Kidney epithelial cell (primary cell): ENCODE data around the gene IFITM5. TPM values are rescaled to one million over a fixed set of nuclear protein-coding genes. Genes with fewer than 3 reads are reported as not detected.

ENCODE experiments used
- DNase-seq: peaks from one replicate; pipeline ENCODE4 v3.0.0-alpha.2; 2010; ENCODE audit warnings: low read depth
- H3K27me3 ChIP-seq: 2 replicates; pipeline ENCODE4 v1.6.0; 2011; ENCODE audit warnings: low read length; ENCODE audit not compliant: control insufficient read depth, insufficient read depth
- H3K36me3 ChIP-seq: 2 replicates; pipeline ENCODE4 v1.5.1; 2011; ENCODE audit warnings: low read length; ENCODE audit not compliant: control insufficient read depth, insufficient read depth
- H3K4me3 ChIP-seq: 2 replicates; pipeline ENCODE4 v1.5.1; 2011; ENCODE audit warnings: low read depth, mild to moderate bottlenecking, control low read depth, low read length
- total RNA-seq: library from RNA; depleted of rRNA; stranded (reverse); fragments of >200 nt; gene quantifications from 2 replicates; pipeline ENCODE4 v1.2.3, GENCODE V29; 2015
- TF ChIP-seq, protein P1 (sequence below): IDR thresholded peaks from 2 replicates; pipeline ENCODE4 v1.5.1; 2011; ENCODE audit warnings: mild to moderate bottlenecking, moderate library complexity, low read length, control low read depth, inconsistent platforms; ENCODE audit not compliant: insufficient read depth, poor library complexity, severe bottlenecking

Gene IFITM5
- total RNA-seq, 1 donor from 2014 or later: not detected

DNA sequence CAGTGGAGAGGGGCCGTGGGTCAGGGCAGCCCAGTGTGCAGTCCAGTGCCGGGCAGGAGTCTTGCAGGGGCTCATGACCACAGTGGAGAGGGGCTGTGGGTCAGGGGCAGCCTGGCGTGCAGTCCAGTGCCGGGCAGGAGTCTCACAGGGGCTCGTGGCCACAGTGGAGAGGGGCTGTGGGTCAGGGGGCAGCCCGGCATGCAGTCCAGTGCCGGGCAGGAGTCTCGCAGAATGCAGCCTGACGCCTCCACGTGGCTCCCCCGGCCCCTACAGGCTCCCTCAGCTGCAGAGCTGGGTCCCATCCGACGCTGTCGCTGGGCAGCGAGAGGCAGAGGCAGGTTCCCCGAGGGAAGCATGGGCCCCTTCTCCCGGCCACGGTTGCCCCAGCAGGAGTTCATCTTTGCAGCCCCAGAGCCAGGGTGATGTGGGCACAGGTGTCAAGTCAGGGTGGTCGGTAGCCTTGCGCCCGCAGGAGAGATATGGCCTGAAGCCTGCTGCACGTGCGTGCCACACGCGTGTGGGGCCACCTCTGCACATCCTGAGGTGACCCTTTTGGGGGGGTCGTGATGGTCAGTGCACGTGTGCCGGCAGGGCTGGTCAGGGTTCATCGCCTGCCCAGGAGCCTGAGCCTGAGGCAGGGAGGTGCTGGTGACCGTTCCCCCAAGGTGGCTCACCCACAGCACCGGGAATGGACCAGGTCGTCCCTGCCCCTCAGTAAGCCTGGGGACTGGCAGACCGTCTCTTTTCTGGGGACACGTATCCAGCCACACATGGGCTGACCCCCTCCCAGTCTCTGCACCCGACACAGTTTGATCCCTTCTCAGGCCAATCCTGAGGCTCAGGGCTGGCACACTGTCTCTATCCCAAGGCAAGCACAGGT, 2.9 kb downstream of the IFITM5 start:
- Histone ChIP-seq H3K4me3 (no peak overlapping the region), H3K36me3 (no peaks in the 10 kb centered on the region)
- TF ChIP-seq, protein P1, sequence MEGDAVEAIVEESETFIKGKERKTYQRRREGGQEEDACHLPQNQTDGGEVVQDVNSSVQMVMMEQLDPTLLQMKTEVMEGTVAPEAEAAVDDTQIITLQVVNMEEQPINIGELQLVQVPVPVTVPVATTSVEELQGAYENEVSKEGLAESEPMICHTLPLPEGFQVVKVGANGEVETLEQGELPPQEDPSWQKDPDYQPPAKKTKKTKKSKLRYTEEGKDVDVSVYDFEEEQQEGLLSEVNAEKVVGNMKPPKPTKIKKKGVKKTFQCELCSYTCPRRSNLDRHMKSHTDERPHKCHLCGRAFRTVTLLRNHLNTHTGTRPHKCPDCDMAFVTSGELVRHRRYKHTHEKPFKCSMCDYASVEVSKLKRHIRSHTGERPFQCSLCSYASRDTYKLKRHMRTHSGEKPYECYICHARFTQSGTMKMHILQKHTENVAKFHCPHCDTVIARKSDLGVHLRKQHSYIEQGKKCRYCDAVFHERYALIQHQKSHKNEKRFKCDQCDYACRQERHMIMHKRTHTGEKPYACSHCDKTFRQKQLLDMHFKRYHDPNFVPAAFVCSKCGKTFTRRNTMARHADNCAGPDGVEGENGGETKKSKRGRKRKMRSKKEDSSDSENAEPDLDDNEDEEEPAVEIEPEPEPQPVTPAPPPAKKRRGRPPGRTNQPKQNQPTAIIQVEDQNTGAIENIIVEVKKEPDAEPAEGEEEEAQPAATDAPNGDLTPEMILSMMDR: no peak

DNA sequence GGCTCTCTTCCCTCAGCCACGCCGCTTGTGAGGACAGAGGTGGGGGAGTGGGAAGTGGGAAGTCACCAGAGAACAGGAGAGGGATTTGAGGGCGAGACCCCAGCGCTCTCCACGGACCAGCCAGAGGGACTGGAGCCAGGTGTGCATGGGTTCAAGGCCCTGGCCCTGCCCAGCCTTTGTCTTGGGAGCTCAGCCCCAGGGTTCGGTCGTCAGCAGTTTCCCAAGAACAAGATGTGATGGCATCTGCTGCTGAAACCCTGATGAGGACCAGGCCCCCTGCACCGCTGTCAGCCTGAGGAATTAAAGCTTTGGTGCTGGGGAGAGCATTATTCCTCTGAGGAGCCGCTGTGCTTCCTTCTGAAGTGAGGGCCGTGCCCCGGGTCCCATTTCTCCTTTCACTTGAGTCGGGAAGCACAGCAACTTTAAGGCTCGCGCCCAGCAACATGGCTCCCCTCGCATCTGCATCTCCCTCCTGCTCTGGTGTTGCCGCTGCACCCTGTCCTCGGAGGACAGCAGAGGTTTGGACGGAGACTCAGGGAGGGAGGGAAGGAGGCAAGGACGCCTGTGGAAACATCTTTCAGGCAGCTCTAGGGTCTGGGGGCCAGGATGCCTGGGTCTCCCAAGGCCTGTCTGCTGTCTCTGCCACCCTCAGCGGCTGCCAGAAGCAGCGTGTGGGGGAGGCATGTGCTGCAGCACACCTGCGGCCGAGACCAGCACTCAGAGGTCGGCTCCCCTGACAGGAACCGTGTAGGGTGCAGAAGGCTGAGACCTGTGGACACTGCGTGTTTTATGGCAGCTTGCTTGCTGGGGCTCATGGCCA, 3.8 kb downstream of the IFITM5 start:
- DNase-seq: no peak
- TF ChIP-seq, protein P1: no peak
- H3K36me3 ChIP-seq: no peaks in the 10 kb centered on the region
- no peak overlapping the region for H3K4me3 ChIP-seq
- peaks cover 32% of the 10 kb centered on the region for H3K27me3 ChIP-seq

More for the DNA sequence above, 2.9 kb downstream of the IFITM5 start:
- H3K27me3 ChIP-seq: peaks cover 32% of the 10 kb centered on the region
- no peak for DNase-seq

DNA sequence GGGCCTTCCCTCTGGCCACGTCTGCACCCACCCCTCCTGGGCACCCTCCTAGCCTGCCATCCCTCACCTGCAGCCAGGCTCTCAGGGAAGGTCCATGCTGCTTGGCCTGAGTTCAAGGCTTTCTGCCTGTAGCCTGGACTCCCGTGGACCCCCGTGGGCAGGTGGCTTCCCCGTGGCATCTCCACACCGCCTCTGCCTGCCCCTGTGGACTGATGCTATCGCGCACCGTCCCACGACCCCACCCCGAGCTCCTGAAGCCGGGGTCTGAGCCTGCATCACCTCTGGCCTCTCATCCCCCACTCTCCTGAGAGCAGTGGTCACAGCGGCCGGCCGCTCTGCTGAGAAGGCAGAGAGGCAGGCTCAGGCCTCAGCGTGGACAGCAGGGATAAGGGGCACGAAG, 4.5 kb downstream of the IFITM5 start:
- H3K27me3 ChIP-seq: peaks cover 24% of the 10 kb centered on the region
- TF ChIP-seq, protein P1: no peak
- H3K4me3 ChIP-seq: no peak overlapping the region
- no peaks in the 10 kb centered on the region for H3K36me3 ChIP-seq
- no peak for DNase-seq

DNA sequence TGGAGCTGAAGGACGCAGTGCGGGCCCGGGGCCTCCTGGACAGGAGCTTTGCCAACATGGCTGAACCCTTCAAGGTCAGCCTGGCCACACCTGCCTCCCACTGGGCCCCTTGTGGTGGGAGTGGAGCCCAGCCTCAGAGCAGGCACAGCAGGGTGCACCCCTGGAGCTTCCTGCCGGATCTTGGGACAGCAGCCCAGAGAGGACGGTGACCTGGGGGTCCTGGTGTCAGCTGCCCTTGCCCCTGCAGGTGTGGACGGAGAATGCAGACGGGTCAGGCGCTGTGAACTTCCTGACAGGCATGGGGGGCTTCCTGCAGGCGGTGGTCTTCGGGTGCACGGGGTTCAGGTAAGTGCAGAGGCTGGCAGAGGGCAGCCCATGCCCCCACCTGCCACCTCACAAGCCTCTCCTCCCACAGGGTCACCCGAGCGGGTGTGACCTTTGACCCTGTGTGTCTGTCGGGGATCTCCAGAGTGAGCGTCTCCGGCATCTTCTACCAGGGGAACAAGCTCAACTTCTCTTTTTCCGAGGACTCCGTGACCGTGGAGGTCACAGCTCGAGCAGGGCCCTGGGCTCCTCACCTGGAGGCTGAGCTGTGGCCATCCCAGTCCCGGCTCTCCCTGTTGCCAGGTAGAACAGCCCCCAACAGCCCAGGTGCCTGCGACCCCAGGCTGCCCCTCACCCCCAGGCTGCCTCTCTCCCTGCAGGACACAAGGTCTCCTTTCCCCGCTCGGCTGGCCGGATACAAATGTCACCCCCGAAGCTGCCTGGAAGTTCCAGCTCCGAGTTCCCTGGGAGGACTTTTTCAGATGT, 5.3 kb downstream of the IFITM5 start:
- Histone ChIP-seq H3K36me3 (no peaks in the 10 kb centered on the region), H3K4me3 (no peak overlapping the region), H3K27me3 (peaks cover 23% of the 10 kb centered on the region)
- TF ChIP-seq, protein P1: no peak
- DNase-seq: no peak

DNA sequence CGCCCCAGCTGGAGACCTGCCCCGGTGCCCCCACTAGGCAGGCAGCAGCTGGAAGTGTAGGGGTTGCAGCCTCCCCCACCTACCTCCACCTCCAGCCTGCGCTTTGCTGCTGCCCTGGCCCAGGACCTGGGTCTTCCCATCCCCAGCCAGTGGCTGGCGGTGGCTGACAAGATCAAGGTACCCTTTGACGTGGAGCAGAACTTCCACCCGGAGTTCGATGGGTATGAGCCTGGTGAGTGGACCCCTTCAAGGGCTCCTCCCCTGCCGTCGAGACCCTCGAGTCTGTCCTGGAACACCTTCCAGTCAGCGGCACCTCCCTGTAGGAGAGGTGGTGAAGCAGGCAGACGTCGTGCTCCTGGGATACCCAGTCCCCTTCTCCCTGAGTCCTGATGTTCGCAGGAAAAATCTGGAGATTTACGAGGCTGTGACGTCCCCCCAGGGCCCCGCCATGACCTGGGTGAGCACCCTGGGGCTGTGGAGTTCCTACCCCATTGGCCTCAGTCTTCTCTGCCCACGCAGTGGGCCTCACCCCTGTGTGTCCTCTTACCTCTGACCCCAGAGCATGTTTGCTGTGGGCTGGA, 6.0 kb downstream of the IFITM5 start:
- DNase-seq: no peak
- peaks cover 24% of the 10 kb centered on the region for H3K27me3 ChIP-seq
- H3K4me3 ChIP-seq: no peak overlapping the region
- H3K36me3 ChIP-seq: no peaks in the 10 kb centered on the region
- TF ChIP-seq, protein P1: no peak
